NCI-H2081 treated with DMSO at 0.1 percent for 48 hours (cell line): ENCODE measurements around the gene CYLD.
A peak's percentile ranks its signal among the peaks of the same experiment; 100 is the strongest.

Source experiments
- DNase-seq: peaks from one replicate; lab custom pipeline; 2025; lab: John Stamatoyannopoulos, UW

CYLD gene

GRCh38 chr16:50781518-50781917, 39.6 kb downstream of the CYLD start:
- DNase-seq: no peak

GRCh38 chr16:50789757-50790156, 47.9 kb downstream of the CYLD start:
- no peak for DNase-seq

GRCh38 chr16:50791522-50791921, 49.6 kb downstream of the CYLD start:
- no peak for DNase-seq

DNA sequence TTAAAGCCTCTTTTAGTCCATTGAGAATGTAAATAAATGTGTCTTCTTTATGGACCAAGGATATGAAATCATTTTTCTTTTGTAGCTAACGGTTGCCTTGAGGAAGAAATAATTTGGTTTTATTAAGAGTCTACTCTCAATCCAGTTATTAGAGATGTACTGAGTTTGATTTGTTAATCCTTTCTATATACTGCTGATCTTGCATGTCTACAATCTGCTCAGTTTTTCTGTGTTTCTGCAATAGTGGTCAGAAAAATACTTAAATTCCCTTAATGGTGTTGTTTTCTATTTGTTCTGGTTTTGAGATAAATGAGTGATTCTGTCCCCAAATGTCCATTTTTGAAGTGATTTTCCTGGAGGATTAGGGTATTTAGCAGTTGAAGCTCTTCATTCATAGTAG, 54.9 kb downstream of the CYLD start:
- no peak for DNase-seq

DNA sequence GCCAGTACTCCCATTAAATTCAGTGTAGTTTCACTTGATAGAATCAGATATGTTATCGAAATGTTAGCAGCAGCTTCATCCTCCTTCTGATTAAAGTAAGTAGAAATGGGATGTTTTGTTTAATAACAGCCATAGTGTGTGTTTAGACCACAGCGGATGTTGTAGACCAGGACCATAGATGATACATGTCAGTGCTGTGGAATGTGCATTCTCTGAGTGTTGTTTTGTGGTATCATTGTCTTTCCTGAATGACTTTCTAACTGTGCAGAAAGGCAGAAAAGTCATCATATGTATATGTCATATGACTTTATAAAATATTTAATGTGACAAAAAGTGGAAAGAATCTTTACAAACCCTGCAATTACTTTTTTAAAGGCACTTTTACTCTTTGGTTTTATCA, 55.6 kb downstream of the CYLD start:
- no peak for DNase-seq

DNA sequence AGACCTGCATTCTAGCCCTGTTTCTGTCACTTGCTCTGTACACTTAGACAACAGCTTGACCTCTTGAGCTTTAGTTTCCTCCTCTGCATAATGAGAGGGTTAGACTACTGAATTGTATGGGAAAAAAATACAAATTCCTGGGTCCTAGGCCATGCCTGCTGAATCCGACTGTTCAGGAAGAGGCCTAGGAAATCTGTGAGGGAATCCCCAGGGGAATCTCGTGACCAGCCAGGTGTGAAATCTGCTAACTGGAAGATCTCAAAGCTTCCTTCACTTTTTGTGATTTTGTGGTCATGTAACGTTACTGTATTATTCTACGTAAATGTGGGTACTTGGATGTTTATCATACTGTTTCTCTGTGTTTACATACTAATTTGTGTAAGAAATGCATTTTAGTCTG, 58.2 kb downstream of the CYLD start:
- no peak for DNase-seq

GRCh38 chr16:50801036-50801435, 59.1 kb downstream of the CYLD start:
- no peak for DNase-seq

DNA sequence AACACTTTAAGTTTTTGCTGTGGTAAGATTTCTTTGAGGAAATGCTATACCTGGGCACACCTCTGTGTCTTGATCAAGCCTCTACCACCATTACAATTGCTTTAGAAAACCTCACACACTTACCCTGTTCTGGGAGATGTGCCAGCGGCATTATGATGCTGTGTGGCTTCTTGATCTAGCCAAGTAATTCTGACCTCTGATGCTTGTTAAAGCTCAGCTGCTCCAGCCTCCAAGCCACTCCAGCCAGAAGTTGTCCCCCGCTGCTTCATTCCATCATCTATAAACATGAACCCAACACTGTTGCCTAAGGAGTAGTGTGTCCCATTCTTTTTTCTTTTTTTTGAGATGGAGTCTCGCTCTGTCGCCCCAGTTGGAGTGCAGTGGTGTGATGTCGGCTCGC, 60.1 kb downstream of the CYLD start:
- no peak for DNase-seq

GRCh38 chr16:50802961-50803360, 61.1 kb downstream of the CYLD start:
- DNase-seq: no peak

DNA sequence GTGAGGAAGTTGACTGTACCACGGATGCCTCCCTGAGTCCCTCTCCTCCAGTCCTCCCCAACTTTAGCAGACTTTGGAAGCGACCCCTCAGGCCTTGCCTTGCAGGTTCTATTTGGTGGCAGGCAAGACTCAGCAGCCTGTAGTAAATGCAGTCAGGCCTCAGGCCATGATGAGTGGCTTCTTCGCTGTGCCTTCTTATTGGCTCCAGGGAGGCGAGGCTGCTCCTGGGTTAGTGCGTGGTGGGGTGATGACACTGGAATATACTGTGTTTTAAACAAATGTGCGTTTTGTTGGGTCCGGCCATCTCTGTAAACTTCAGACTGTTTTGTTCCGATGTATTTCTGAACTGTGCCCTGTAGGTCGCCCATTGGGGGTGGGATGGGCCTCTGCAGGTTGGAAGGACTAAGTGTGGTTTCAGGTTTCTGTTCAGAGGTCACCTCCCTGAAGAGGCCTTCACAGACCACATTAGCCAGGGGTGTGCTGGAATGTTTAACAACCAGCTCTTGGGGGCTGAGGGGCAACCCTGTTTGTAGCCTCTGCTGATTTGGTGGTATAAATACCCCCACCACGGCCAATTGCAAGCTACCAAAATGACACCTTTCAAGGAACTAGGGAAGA, 62.5 kb downstream of the CYLD start:
- DNase-seq: no peak

DNA sequence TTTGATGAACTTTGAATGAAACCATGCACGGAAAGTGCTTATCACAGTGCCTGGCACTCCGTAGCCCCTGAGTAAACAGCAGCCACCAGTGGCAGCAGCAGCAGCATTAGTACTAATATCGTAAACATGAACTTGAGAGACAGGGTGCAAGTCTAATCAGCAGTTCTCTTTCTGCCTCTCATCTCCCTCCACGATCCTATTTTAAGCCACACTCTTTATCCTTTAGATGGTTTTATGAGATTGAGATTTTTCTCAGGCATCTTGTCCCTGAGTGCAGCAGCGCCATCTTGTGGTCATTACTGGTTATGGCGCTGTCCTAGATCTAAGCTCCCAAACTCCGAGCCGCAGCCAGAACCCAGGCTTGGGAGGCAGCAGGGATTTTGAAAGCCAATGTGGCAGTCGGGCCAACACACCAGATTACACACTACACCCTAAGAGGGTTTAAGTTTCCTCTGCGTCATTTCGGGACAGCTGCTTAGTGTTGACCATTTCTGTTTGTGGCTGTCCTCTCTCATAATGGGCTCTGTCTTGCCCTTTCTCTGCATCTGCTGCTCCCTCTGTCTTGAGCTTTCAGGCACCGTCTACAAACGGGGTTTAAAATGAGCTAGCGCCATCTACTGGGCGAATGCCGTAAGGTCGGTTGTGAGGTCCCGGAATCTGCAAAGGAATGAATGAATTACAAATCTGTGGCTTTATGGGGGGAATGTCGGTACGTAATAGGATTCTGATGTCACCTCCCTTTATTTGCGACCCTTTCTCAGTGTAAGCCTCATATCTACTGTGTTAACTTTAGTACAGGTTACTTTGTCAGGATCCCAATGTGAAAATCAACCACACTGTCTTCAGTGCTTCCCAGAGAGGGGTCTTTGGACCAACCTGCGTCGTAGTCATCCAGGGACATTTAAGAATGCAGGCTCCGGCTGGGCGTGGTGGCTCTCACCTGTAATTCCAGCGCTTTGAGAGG, 64.5 kb downstream of the CYLD start:
- DNase-seq: peak; percentile 52

- DNase-seq: no peak
These were observed 67.1 kb downstream of the CYLD start for GRCh38 chr16:50808929-50809538.

GRCh38 chr16:50809561-50809960, 67.7 kb downstream of the CYLD start:
- no peak for DNase-seq

DNA sequence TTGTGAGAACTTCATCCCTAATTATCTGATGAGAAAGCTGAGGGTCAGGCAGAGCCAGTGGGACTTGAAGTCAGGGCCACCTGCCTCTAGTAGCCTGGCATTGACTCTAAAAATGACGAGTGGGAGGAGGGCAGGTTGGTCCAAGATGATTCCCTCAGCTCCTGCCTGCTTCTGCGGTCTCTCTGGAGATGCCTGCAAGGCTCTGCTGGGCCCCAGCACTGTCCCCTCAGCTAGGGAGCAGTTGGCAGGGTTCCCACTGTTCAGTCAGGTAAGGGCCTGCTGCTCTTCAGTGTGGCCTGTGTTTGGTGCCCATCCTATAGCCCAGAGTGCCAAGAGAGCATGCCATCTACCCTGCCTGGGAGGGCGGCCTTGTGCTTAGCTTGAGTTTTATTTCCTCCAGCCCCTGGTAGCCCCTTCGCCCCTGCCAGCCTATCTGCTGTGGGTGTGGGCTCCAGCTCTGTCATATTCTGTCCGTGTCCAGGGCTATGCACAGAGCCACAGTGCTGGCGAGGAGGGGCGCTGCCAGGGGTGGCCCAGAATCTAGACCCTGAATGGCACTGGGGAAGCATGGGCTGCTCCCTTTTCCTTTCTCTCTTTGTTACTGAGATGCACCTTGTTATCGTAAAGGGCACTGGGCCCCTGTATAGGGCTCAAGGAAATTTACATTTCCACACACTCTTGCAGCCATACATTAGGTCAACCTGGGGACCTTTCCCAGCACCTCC, 68.5 kb downstream of the CYLD start:
- DNase-seq: no peak

DNA sequence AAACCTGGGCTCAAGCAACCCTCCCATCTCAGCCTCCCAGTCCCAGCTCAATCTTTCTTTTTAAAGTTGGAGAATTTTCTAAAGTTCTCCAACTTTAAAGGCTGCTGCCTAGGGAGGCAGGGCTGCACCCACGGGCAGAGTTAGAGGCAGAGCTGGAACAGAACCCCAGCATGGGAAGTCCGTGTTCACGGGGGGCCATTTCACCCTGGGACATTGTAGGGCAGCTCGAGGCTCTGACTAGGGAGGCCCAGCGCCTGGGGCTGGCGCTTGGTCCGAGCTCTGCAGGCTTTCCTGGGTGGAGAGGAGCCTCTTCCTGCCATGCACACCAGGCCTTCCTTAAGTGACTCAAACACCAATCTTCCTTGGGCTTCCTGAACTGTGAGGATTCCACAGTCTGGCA, 70.2 kb downstream of the CYLD start:
- no peak for DNase-seq

- no peak for DNase-seq
These were observed 71.1 kb downstream of the CYLD start for GRCh38 chr16:50812876-50813466.

DNA sequence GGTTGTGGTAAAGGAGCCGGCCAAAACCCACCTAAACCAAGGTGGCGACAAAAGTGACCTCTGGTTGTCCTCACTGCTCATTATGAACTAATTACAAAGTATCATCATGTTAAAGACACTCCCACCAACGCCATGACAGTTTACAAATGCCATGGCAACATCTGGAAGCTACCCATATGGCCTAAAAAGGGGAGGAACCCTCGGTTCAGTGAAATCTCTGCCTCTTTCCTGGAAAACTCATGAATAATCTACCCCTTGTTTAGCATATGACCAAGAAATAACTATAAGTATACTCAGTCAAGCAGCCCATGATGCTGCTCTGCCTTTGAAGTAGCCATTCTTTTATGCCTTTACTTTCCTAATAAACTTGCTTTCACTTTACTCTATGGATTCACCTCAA, 72.2 kb downstream of the CYLD start:
- DNase-seq: no peak

- no peak for DNase-seq
These were observed 72.7 kb downstream of the CYLD start for GRCh38 chr16:50814541-50814940.

GRCh38 chr16:50815382-50815781, 73.5 kb downstream of the CYLD start:
- no peak for DNase-seq

DNA sequence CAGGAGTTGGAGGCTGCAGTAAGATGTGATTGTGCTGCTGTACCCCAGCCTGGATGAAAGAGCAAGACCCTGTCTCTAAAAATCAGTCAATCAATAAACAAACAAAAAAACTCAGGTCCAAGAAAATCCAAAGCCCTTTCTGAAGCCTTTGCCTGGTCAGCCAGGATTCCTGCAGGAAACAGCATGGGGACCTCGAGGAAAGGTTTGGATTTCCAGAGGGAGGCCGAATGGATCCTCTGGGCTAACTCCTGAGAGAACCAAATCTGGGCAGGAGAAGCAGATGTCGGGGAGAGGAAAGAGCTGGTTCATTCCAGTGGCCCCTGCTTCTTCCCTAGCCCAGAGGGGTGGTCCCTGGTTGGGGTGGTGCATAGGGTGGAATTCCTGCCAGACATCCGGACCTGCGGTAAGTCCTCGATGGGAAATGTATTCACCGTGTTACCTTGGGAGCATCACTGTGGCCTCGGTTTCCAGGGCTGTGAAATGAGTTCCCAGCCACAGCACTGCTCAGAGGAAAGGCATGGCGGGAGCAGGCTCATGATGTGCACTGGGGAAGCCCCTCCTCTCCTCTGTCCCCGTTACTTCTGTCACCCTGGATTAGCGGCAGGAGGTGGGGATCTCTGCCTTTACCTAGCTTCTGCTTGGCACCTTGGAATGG, 75.1 kb downstream of the CYLD start:
- DNase-seq: no peak

DNA sequence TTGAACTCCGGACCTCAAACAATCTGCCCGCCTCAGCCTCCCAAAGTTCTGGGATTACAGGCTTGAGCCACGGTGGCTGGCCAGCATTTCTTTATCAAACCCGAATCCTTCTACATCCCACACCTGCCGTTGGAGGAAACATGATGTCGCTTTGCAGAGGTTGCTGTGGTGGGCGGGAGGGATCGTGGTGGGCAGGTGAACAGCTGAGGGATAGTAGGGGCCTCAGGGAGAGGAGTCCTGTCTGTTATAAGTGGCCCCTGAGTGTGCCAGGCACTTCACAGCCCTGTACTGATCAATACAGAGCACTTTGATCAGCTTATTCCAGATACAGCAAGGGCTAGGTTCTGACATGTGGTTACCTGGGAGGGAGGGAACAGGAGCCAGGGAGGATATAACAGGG, 76.5 kb downstream of the CYLD start:
- no peak for DNase-seq

DNA sequence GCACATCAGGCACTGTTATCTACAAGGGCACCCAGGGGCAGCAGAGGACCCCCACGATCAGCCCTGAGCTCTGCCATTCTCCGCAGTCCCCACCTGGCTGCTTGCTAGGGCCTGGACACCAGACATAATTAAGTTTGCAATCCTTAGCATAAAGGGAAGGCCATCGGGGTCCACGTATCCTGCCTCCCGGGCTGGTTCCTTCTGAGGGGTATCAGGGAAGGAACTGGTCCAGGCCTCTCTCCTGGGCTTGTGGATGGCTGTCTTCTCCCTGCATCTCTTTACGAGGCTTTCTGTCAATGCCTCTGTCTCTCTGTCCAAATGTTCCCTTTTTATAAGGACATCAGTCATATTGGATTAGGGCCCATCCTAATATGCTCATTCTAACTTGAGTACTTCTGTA, 77.8 kb downstream of the CYLD start:
- no peak for DNase-seq
